Esophagus squamous epithelium (tissue), 4 donors: Measurements from ENCODE around the gene BABAM2.

Experiments
- POLR2A ChIP-seq, 4 donors: fragments of 450-650 bp; IDR thresholded peaks; one replicate each; pipeline ENCODE4 v1.6.1; 2017; ENCODE audit warnings: antibody characterized with exemption in 4 of 4, mild to moderate bottlenecking in 4 of 4, moderate library complexity in 3 of 4
- TF ChIP-seq, protein P1 (sequence below), 6 experiments: fragments of 450-650 bp in 4 of 6; fragments of 200-600 bp in 2 of 6; sonication (generic) in 2 of 6; IDR thresholded peaks; one replicate each; pipeline ENCODE4 v1.5.1; 2016 to 2019; ENCODE audit warnings: antibody characterized with exemption in 6 of 6, mild to moderate bottlenecking in 4 of 6, moderate library complexity in 4 of 6

DNA sequence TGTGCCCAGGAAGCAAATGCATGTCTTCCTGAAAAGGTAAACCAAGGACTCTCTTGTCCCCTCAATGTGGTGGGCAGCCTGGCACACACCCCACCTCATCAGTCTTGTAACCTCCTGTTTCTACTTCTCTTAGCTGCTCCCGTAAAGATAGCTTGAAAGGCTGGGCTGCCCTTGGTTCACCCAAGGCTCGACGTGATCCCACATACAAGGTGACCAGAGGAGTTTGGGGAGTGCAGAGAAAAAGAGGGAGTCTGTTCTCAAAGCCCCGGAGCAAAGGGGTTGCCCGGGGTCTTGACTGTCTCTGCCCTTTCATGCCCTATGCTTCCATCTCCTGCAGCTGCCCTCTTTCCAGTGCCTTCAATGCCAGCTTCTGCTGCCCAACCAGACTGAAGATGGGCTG is 483.8 kb downstream of the BABAM2 start:
- TF ChIP-seq, protein P1, sequence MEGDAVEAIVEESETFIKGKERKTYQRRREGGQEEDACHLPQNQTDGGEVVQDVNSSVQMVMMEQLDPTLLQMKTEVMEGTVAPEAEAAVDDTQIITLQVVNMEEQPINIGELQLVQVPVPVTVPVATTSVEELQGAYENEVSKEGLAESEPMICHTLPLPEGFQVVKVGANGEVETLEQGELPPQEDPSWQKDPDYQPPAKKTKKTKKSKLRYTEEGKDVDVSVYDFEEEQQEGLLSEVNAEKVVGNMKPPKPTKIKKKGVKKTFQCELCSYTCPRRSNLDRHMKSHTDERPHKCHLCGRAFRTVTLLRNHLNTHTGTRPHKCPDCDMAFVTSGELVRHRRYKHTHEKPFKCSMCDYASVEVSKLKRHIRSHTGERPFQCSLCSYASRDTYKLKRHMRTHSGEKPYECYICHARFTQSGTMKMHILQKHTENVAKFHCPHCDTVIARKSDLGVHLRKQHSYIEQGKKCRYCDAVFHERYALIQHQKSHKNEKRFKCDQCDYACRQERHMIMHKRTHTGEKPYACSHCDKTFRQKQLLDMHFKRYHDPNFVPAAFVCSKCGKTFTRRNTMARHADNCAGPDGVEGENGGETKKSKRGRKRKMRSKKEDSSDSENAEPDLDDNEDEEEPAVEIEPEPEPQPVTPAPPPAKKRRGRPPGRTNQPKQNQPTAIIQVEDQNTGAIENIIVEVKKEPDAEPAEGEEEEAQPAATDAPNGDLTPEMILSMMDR (IDR thresholded peaks at IDR 0.05), result no peak
- no peak for TF ChIP-seq POLR2A (IDR thresholded peaks at IDR 0.05)
